ENCODE measurements around the gene MRI1. TPM values are rescaled to one million over a fixed set of nuclear protein-coding genes. Genes with fewer than 3 reads are reported as not detected.

MRI1 gene
- total RNA-seq, 2 donors from 2014 or later = 19.6 to 29.6 TPM

DNA sequence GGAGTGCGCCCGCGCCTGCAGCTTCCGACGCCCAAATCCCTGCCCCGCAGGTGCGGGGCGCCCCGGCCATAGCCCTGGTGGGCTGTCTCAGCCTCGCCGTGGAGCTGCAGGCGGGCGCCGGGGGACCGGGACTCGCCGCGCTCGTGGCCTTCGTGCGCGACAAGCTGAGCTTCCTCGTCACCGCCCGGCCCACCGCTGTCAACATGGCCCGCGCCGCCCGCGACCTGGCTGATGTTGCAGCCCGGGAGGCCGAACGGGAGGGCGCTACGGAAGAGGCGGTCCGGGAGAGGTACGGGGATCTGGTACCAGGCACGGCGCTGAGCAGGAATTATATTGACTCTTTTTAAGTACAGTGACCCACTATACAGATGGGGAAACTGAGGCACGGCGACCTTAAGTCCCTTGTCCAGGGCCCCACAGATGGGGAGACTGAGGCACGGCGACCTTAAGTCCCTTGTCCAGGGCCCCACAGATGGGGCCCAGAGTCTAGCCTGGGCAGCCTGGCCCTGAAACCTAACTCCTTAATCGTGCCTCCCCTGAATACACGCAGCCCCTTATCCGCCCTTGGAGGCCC lies 586 bp downstream of the MRI1 start:
- no peaks in the 10 kb centered on the region for H3K4me1 ChIP-seq (ENCODE audit: control insufficient read depth, insufficient read depth, low read length)
- H3K36me3 Mint-ChIP-seq (ENCODE audit: low read depth) = peaks cover 39% of the 10 kb centered on the region
- DNase-seq = peak; percentile 67
- peak overlapping the region; percentile 78 for H3K4me3 ChIP-seq (ENCODE audit: low read length)
- peak overlapping the region; percentile 62 for H3K4me3 Mint-ChIP-seq
- H3K4me1 Mint-ChIP-seq = peaks cover 5% of the 10 kb centered on the region
- peak overlapping the region; percentile 25 for H3K9ac ChIP-seq (ENCODE audit: extremely low read depth, low read length, poor library complexity, severe bottlenecking)
- peaks cover 35% of the 10 kb centered on the region for H3K36me3 ChIP-seq (ENCODE audit: control insufficient read depth, insufficient read depth, low read length)
- no peaks in the 10 kb centered on the region for H3K27me3 Mint-ChIP-seq (ENCODE audit: insufficient read depth)
- H3K27me3 ChIP-seq (ENCODE audit: control insufficient read depth, insufficient read depth, low read length, poor library complexity, severe bottlenecking) = no peaks in the 10 kb centered on the region
- H3K9me3 Mint-ChIP-seq = peaks cover 1% of the 10 kb centered on the region
- TF ChIP-seq, protein P1, sequence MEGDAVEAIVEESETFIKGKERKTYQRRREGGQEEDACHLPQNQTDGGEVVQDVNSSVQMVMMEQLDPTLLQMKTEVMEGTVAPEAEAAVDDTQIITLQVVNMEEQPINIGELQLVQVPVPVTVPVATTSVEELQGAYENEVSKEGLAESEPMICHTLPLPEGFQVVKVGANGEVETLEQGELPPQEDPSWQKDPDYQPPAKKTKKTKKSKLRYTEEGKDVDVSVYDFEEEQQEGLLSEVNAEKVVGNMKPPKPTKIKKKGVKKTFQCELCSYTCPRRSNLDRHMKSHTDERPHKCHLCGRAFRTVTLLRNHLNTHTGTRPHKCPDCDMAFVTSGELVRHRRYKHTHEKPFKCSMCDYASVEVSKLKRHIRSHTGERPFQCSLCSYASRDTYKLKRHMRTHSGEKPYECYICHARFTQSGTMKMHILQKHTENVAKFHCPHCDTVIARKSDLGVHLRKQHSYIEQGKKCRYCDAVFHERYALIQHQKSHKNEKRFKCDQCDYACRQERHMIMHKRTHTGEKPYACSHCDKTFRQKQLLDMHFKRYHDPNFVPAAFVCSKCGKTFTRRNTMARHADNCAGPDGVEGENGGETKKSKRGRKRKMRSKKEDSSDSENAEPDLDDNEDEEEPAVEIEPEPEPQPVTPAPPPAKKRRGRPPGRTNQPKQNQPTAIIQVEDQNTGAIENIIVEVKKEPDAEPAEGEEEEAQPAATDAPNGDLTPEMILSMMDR (conservative IDR thresholded peaks at IDR 0.05) = no peak
- H3K9me3 ChIP-seq (ENCODE audit: control insufficient read depth, low read length) = no peaks in the 10 kb centered on the region
- no peak overlapping the region for H3K27ac Mint-ChIP-seq
- H3K27ac ChIP-seq (ENCODE audit: low read depth, low read length) = no peak overlapping the region
- WGBS, 2 experiments (ENCODE audit: insufficient coverage in 1 of 2, insufficient read length in 1 of 2) = 9 to 11% methylated on average over 24 to 48 of the region's 48 CpGs

DNA sequence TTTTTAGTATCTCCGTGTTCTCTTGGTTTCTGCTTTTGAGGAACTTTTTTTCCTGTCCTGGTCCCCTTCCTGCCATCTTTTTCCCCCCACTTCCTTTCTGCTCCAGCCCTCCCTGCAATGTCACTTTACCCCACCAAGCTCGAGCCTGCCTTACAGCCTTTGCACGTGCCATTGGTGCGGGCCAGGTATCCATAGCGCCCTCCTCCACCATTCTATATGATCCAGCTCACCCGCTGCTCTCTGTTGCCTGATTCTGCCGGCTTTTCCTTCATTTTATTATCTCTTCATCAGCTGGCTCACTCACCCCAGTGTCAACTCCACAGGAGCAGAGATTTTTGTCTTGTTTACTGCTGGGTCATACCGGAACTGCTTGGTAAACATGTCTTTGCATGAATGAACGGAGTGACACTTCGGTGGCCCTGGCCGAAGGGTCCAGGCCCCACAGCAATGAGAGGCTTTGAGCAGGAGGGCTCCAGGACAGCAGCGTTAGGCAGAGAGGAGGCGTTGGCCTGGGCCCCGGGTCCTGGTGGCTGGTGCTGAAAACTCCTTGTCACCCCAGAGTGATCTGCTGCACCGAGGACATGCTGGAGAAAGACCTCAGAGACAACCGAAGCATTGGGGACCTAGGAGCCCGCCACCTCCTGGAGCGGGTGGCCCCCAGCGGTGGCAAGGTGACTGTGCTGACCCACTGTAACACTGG lies 1.2 kb downstream of the MRI1 start:
- peak overlapping the region; percentile 25 for H3K9ac ChIP-seq (ENCODE audit: extremely low read depth, low read length, poor library complexity, severe bottlenecking)
- Mint-ChIP-seq H3K4me1 (peaks cover 5% of the 10 kb centered on the region), H3K9me3 (peaks cover 1% of the 10 kb centered on the region), H3K27me3 (ENCODE audit: insufficient read depth) (no peaks in the 10 kb centered on the region), H3K27ac (no peak overlapping the region), H3K4me3 (peak overlapping the region; percentile 62), H3K36me3 (ENCODE audit: low read depth) (peaks cover 35% of the 10 kb centered on the region)
- peaks cover 32% of the 10 kb centered on the region for H3K36me3 ChIP-seq (ENCODE audit: control insufficient read depth, insufficient read depth, low read length)
- peak overlapping the region; percentile 78 for H3K4me3 ChIP-seq (ENCODE audit: low read length)
- TF ChIP-seq, protein P1 (conservative IDR thresholded peaks at IDR 0.05) = no peak
- no peaks in the 10 kb centered on the region for H3K4me1 ChIP-seq (ENCODE audit: control insufficient read depth, insufficient read depth, low read length)
- WGBS, 2 experiments (ENCODE audit: insufficient coverage in 1 of 2, insufficient read length in 1 of 2) = 70 to 73% methylated on average over 19 of the region's 19 CpGs
- H3K9me3 ChIP-seq (ENCODE audit: control insufficient read depth, low read length) = no peaks in the 10 kb centered on the region
- H3K27me3 ChIP-seq (ENCODE audit: control insufficient read depth, insufficient read depth, low read length, poor library complexity, severe bottlenecking) = no peaks in the 10 kb centered on the region
- no peak overlapping the region for H3K27ac ChIP-seq (ENCODE audit: low read depth, low read length)
- DNase-seq = peak; percentile 64

DNA sequence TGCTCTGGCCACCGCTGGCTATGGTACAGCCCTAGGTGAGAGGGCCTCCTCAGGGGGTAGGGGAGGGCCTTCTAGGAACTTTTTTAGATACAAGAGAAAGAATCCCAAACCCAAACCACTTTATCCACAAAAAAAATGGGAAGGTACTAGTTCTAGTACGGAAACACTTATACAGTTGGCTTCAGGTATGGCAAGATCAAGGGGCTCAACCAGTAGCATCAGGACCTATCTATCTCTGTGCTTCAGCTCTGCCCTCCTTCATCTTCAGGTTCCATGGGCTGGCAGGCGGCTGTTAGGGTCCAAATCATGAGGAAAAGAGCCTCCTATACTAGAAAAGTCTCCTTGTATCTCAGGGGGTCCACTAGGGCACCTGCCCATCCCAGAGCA lies 1.8 kb downstream of the MRI1 start:
- Histone ChIP-seq H3K4me1 (ENCODE audit: control insufficient read depth, insufficient read depth, low read length) (no peaks in the 10 kb centered on the region), H3K27ac (ENCODE audit: low read depth, low read length) (no peak overlapping the region), H3K4me3 (ENCODE audit: low read length) (no peak overlapping the region), H3K9me3 (ENCODE audit: control insufficient read depth, low read length) (no peaks in the 10 kb centered on the region), H3K36me3 (ENCODE audit: control insufficient read depth, insufficient read depth, low read length) (peaks cover 30% of the 10 kb centered on the region), H3K27me3 (ENCODE audit: control insufficient read depth, insufficient read depth, low read length, poor library complexity, severe bottlenecking) (no peaks in the 10 kb centered on the region), H3K9ac (ENCODE audit: extremely low read depth, low read length, poor library complexity, severe bottlenecking) (no peak overlapping the region)
- TF ChIP-seq, protein P1 (conservative IDR thresholded peaks at IDR 0.05) = no peak
- H3K27ac Mint-ChIP-seq = no peak overlapping the region
- H3K27me3 Mint-ChIP-seq (ENCODE audit: insufficient read depth) = no peaks in the 10 kb centered on the region
- DNase-seq = no peak
- peaks cover 33% of the 10 kb centered on the region for H3K36me3 Mint-ChIP-seq (ENCODE audit: low read depth)
- H3K9me3 Mint-ChIP-seq = peaks cover 1% of the 10 kb centered on the region
- peaks cover 5% of the 10 kb centered on the region for H3K4me1 Mint-ChIP-seq
- no peak overlapping the region for H3K4me3 Mint-ChIP-seq
- 80 to 96% methylated on average over 1 to 3 of the region's 3 CpGs for WGBS, 2 experiments (ENCODE audit: insufficient coverage in 1 of 2, insufficient read length in 1 of 2)
